Mammary epithelial cell (primary cell): ENCODE results near the gene AIG1.

ENCODE experiments used
- EZH2 ChIP-seq: IDR thresholded peaks from 2 replicates; pipeline ENCODE4 v1.6.1; 2012; ENCODE audit warnings: low read length, inconsistent platforms, borderline replicate concordance
- TF ChIP-seq, protein P1 (sequence below), 2 donors: IDR thresholded peaks in 1 of 2; conservative IDR thresholded peaks in 1 of 2; 2 replicates each; pipeline ENCODE4 v1.5.1; 2011 to 2012; ENCODE audit warnings: inconsistent platforms in 2 of 2, low read length in 2 of 2, mild to moderate bottlenecking in 2 of 2, control low read depth in 1 of 2, low read depth in 1 of 2; ENCODE audit not compliant: insufficient read depth in 1 of 2; ENCODE audit errors: extremely low read depth in 1 of 2

DNA sequence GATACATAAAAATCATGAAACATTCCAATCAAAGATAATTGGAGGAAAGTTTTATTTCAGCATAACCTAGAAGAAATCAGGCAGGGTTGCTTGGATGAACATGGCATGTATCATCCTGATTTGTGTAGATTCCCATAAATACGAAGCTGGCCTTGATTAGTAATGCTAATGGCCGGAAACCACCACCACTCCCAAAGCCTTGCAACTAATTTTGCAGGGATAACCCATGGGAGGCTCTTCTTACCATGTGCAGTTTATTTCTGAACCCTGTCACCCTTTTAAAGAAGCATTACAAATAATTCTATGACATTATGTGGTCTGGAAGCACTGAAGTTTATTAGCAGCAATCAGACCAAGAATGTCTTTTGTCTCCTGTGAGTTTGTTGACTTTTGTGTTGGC, 80.8 kb downstream of the AIG1 start:
- TF ChIP-seq EZH2, result no peak
- TF ChIP-seq, protein P1, sequence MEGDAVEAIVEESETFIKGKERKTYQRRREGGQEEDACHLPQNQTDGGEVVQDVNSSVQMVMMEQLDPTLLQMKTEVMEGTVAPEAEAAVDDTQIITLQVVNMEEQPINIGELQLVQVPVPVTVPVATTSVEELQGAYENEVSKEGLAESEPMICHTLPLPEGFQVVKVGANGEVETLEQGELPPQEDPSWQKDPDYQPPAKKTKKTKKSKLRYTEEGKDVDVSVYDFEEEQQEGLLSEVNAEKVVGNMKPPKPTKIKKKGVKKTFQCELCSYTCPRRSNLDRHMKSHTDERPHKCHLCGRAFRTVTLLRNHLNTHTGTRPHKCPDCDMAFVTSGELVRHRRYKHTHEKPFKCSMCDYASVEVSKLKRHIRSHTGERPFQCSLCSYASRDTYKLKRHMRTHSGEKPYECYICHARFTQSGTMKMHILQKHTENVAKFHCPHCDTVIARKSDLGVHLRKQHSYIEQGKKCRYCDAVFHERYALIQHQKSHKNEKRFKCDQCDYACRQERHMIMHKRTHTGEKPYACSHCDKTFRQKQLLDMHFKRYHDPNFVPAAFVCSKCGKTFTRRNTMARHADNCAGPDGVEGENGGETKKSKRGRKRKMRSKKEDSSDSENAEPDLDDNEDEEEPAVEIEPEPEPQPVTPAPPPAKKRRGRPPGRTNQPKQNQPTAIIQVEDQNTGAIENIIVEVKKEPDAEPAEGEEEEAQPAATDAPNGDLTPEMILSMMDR (conservative IDR thresholded peaks at IDR 0.05 in 1 of 2, IDR thresholded peaks at IDR 0.05 in 1 of 2; ENCODE audit: extremely low read depth in 1 of 2, insufficient read depth in 1 of 2, low read depth in 1 of 2, low read length in 2 of 2), result no peak
